Germinal center (tissue), 1 donor: ENCODE measurements around the gene PNP.
"Not testable (repeated sequence)": the region's sequence is repeated elsewhere in the genome, so short reads cannot be mapped to it uniquely, and the experiment has no call there.

Experiments used
- DNase-seq: peaks from one replicate; pipeline ENCODE4 v3.0.0; 2012; ENCODE audit warnings: mixed read lengths, low spot score

PNP gene

GRCh38 chr14:20469242-20469889 lies at the start of gene PNP:
Gene PNP, plus strand, starts transcription at chr14:20469406. Its CDS starts 119 bp downstream, at chr14:20469525.
- DNase-seq = peak; percentile 95

GRCh38 chr14:20419419-20419818 lies 49.8 kb upstream of the PNP start:
- no peak for DNase-seq

- DNase-seq = no peak
These were observed 47.9 kb upstream of the PNP start for GRCh38 chr14:20421267-20421666.

DNA sequence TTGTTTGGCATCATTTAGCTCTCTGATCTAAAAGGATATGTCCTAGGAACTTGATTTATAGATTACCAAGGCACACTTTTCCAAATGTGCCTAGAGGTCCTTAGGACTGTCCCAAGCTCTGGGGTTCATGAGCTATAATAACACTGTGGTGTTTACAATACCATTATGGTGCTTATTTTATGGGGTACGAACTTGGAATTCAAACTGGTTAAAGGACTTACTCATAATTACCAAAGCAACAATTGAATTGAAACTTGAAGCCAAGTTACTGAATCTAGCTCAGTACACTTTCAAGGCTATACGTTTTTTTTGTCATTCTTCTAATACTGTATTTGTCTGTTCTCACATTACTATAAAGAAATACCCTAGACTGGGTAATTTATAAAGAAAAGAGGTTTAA lies 46.3 kb upstream of the PNP start:
- DNase-seq = no peak

DNA sequence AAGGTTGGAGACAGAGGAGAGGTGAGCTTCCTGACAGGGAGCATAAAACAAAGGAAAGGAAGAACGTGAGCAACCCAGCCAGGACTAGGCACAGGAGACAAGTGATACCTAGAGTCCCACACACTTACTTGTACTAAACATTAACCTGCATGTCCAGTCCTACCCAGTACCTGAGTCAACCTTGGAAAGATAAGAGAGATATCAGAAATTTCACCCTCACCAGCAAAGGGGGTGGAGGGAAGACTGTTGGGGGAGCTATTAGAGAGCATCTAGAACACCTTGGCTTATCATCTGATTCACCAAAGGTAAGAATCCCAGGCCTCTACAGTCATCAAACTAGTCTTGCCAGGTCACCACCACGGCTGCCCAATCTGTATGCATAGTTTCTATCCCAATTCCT lies 44.4 kb upstream of the PNP start:
- DNase-seq = no peak

DNA sequence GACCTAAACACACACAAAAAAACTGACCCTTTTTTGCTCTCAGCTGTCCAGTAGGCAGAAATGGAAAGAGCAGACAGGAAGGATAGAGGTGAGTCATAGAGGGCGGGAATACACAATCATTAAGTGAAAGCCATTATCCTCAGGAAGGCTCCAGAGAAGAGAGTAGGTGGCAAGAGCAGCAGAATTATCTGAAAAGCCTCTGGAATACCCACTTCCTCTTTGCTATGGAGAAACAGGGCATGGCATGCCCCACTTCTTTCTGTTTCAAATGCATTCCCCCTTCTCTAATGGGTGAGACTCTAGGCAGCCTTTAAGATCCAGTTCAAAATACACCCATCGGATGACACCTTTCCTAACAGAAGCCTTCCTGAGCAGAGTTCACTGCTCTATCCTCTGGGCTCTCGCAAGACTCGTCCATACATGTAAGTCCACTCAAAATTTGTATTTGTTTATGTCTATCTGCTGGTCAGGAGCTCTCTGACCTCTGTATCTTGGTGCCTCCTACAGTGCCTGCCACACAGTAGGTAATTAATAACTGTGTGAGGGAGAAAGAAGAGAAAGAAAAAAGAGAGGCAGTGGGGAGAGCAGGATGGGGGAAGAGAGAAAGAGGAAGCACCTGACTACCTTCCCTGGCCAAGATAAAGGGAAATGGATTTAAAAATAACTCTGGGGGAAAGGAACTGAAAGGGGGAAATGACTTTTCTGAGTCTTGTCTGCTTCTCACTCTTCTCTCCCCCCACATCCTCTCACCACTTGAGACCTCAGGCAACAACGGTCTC lies 41.8 kb upstream of the PNP start:
- DNase-seq = peak; percentile 72

- DNase-seq = no peak
These were observed 41.2 kb upstream of the PNP start for GRCh38 chr14:20428010-20428365.

GRCh38 chr14:20428802-20429201 lies 40.4 kb upstream of the PNP start:
- no peak for DNase-seq

DNA sequence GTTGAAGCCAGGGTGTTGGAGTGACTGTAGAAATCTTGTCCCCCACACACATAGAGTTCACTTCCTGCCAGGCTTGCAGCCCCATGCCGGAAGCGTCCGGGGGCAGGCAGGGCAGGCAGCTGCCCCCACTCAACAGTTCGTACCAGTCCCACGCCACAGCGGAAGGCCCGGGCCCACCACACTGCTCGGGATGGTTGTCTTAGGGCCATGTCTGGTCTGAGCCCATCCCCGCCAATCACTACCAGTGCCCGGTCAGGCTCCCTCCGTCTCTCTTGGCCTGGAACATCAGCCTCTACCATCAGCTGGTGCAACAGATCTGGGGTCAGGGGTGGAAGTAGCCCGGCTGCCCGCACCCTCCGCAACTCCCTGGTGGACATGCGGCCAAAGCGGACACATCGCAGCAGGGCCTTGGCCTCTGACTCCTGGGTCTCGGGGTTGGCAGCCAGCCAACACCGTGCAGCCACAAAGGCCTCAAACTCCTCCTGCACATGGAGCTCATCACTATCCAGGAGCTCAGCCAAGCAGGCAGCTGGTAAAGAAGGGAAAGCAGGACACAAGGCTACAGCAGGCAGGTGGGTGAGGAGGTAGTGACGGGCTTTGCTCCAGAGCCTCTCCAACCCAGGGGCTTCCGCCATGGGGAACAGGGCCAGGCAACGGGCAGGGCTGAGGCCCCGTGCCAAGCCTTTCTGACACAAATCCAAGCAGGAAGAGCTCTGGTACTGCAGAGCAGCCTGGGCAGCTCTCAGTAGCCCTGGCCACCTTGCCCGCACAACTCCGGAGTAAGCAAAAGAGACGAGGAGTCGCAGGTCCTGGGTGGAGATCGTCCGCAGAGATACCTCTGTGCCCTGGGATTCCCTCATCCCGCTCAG lies 39.2 kb upstream of the PNP start:
- DNase-seq = no peak

DNA sequence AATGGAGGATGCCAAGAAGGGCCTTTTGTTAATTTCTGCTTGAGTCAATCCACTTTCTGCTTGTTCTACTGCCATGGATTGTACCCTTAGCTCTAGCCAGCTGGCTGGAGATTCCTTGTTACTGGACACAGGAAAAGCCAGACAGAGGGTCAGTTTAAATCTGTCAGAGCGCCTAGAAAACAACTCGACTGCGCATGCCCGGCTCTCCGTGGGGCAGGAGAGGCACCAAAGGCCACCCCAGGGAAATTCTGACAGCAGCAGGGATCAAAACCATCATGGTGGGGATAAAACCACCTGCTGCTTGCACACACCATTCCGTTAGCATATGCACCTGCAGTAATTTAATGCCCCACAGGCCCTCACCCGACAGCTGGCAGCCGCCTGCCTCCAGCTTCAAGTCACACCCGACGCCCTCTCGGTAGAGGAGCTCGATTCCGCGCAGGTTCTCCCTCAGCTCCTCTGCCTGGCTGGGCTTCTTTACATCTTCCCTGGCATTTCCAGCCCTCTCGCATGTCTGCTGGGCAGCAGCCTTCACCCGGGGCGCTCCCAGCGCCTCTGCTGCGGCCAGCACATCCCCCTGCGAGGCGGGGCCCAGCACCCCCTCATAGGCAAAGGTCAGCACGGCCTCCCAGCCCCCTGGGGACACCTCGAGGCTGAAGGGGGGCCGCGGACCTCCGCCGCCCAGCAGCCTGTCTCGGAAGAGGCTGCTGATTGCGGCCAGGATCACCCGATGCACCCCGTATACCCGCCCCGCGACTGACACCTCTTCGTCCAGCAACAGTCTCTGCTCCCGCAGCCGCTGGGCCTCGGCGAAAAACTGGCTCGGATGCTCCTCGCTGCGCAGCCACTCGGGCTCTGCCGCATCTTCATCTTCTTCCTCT lies 34.3 kb upstream of the PNP start:
- no peak for DNase-seq

- no peak for DNase-seq
These were observed 33.4 kb upstream of the PNP start, which contains the start of gene KLHL33 for GRCh38 chr14:20435582-20436362. Gene KLHL33, minus strand, starts transcription at chr14:20436166. Its CDS starts 355 bp downstream, at chr14:20435811.

- no peak for DNase-seq
These were observed 32.8 kb upstream of the PNP start for GRCh38 chr14:20436363-20436755.

GRCh38 chr14:20438664-20439063 lies 30.5 kb upstream of the PNP start:
- DNase-seq = no peak

DNA sequence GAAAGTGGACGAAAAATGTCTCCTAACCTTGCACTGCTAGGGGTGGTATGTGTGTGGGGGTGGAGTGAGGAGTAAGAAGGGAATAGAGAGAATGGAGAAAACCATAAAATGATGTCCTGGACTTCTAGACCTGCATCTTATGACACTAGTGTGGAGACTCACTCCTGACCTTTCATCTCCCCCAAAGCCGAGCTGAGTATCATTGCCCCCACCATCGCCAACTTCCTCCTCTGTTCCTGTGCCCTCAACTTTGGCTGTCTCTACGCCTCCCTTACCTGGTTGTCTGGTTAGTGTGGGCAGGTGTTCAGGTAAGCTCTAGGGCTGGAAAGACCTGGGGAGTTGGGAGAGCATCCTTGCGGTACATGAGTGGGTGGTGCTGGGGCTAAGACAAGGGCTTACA lies 28.7 kb upstream of the PNP start:
- DNase-seq = no peak

GRCh38 chr14:20440882-20441281 lies 28.3 kb upstream of the PNP start:
- DNase-seq = peak; percentile 40

DNA sequence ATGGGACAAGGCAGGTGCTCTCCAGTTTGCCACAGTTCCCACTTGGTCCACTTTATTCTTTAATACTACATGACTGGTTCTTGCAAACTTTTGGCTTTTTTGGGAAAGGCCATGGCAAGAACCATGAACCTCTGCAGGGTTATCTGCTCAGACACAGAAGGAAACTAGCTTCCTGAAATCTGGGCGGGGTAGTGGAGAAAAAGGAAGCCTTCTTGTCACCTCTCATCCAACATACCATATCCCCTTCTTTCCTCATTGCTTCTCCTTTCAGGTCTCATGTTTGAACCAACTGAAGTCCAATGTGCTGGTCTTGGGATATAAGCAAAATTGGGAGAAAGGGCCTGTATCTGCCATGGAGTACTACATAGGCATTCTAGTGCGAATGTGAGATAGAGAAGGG lies 27.7 kb upstream of the PNP start:
- no peak for DNase-seq

- not testable (repeated sequence) for DNase-seq
These were observed 25.6 kb upstream of the PNP start for GRCh38 chr14:20443650-20444049.

DNA sequence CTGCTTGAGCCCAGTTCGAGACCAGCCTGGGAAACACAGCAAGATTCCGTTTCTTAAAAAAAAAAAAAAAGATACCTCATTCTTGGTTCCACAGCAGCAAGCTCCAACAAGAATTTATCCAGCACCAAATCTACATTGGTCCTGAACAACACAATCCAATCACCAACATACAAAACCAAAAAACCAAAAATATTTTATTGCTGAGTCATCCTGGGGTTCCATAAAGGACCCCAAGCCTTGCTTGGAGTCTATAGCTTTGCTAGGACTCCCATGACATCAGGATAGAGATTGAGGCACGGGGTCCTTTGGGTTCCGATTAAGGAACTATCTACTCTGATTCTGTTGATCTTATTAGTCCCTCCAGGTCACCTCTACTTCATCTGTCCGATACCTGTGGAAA lies 22.3 kb upstream of the PNP start:
- DNase-seq = no peak

GRCh38 chr14:20452831-20453230 lies 16.4 kb upstream of the PNP start:
- not testable (repeated sequence) for DNase-seq

- peak; percentile 97 for DNase-seq
These were observed 14.5 kb upstream of the PNP start, which contains the start of the genes APEX1 and OSGEP for GRCh38 chr14:20454516-20455354. Gene APEX1, plus strand, starts transcription at chr14:20455226. Its CDS starts 420 bp downstream, at chr14:20455646. Gene OSGEP, minus strand, starts transcription at chr14:20454812. Its CDS starts 129 bp downstream, at chr14:20454683.
